Thoracic aorta (tissue), 2 donors: ENCODE data around the gene PRKACB. TPM values are rescaled to one million over a fixed set of nuclear protein-coding genes. Genes with fewer than 3 reads are reported as not detected.

Experiments
- ATAC-seq: fragments of 150-250 bp; one replicate; pipeline ENCODE4 v1.8.0; 2017; ENCODE audit warnings: low read depth; ENCODE audit not compliant: insufficient number of reproducible peaks, low FRiP score
- DNase-seq: peaks from one replicate; pipeline ENCODE4 v3.0.0-alpha.2; 2020; ENCODE audit warnings: low spot score
- H3K27ac ChIP-seq, 2 donors: fragments of 200-600 bp; sonication (generic); 1 replicate in 1 of 2; 2 replicates in 1 of 2; pipeline ENCODE4 v1.5.1; 2016; ENCODE audit warnings: mild to moderate bottlenecking in 2 of 2, moderate library complexity in 2 of 2
- H3K27me3 ChIP-seq: fragments of 200-600 bp; sonication (generic); replicated peaks from 2 replicates; pipeline ENCODE4 v1.6.0; 2016; ENCODE audit warnings: mild to moderate bottlenecking; ENCODE audit not compliant: insufficient read depth
- H3K36me3 ChIP-seq: fragments of 200-600 bp; sonication (generic); one replicate; pipeline ENCODE4 v1.5.1; 2016
- H3K4me1 ChIP-seq, 2 donors: fragments of 200-600 bp; sonication (generic); 1 replicate in 1 of 2; 2 replicates in 1 of 2; pipeline versions ENCODE4 v1.5.1 to v1.6.0; 2016; ENCODE audit warnings: low read depth in 2 of 2, mild to moderate bottlenecking in 1 of 2; ENCODE audit not compliant: control insufficient read depth in 1 of 2
- H3K4me3 ChIP-seq: fragments of 200-600 bp; sonication (generic); 2 replicates; pipeline ENCODE4 v1.5.1; 2016; ENCODE audit warnings: mild to moderate bottlenecking
- H3K9me3 ChIP-seq: fragments of 200-600 bp; sonication (generic); 2 replicates; pipeline ENCODE4 v1.5.1; 2016
- CTCF ChIP-seq: fragments of 200-600 bp; sonication (generic); IDR thresholded peaks from one replicate; pipeline ENCODE4 v1.5.1; 2019; ENCODE audit warnings: antibody characterized with exemption
- total RNA-seq, 2 donors: library from RNA; depleted of rRNA; stranded (reverse); fragments of >200 nt; gene quantifications; one replicate each; pipeline versions ENCODE4 v1.1.0 to v1.2.3, GENCODE V29; 2016

Gene PRKACB
- total RNA-seq, 2 donors from 2014 or later, result 27.3 to 32.2 TPM

DNA sequence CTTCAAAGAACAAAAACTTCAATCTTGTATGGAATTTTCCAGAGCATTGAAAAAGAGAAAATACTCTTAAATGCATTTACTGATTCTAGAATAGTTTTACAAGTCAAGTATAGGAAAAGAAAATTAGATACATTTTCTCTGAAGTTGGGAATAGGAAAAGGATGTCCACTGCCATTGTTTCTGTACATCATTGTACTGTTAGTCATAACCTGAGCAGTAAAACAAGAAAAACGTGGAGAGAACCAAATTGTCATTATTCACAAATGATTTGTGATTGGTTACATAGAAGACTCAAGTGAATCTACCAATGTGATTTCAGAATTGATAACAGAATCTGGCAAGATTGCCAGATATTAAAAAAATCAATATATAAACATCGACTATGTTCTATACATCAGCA lies 27.4 kb downstream of the PRKACB start:
- no peaks in the 10 kb centered on the region for H3K9me3 ChIP-seq
- peaks cover 0 to 15% of the 10 kb centered on the region in 2 donors for H3K4me1 ChIP-seq
- no peak for ATAC-seq
- H3K4me3 ChIP-seq, result no peak overlapping the region
- H3K27ac ChIP-seq, result no peak overlapping the region
- no peaks in the 10 kb centered on the region for H3K36me3 ChIP-seq
- no peaks in the 10 kb centered on the region for H3K27me3 ChIP-seq
- TF ChIP-seq CTCF, result no peak
- no peak for DNase-seq

DNA sequence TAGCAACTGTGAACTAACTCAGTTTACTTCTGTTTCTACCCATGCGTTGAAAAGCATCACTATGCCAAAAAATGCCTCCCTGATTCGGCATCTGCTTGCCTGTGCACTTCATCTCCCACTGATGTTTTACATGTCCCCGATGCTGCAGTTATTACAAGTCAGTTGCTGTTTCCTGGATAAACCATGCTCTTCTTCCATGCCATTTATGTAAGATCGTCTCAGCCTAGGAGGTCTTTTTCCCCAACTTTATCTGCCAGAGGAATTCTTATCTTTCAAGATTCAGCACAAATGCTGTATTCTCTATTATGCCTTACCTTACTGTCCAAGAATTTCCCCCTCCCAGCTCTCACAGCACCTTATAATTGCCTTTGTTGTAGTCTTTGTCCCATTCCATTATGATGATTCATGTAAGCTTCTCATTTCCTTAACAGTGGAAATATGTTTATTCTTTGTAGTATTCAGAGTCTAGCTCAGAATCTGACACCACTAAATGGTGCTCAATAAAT lies 30.0 kb downstream of the PRKACB start:
- Histone ChIP-seq H3K36me3 (no peaks in the 10 kb centered on the region), H3K4me3 (no peak overlapping the region), H3K9me3 (no peaks in the 10 kb centered on the region), H3K27me3 (no peaks in the 10 kb centered on the region), H3K27ac (no peak overlapping the region), H3K4me1 (peaks cover 0 to 27% of the 10 kb centered on the region in 2 donors)
- no peak for TF ChIP-seq CTCF
- ATAC-seq, result no peak
- DNase-seq, result no peak

- Histone ChIP-seq H3K9me3 (no peaks in the 10 kb centered on the region), H3K27ac (no peak overlapping the region), H3K36me3 (peaks cover 4% of the 10 kb centered on the region), H3K4me1 (peaks cover 0 to 13% of the 10 kb centered on the region in 2 donors), H3K4me3 (no peak overlapping the region), H3K27me3 (no peaks in the 10 kb centered on the region)
- no peak for DNase-seq
- no peak for TF ChIP-seq CTCF
- ATAC-seq, result no peak
Observed at GRCh38 chr1:84181350-84182005, 37.4 kb downstream of the PRKACB start.

DNA sequence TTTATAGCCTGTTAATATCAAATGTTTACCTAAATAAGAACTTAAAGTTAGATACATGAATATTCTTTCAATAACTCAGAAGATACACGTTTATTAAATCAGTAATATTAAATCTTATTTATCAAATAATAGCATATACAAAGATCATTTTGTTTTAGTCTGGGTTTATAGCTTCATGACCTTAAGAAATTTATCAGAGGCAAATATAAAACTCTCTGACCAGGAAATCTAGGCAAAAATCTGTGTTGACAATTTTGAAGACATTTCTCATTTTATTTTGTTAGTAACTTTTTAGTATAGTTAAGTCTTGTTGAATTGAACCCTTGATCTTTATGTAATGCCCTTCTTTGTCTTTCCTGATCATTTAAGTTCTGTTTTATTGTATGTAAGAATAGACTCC lies 46.4 kb downstream of the PRKACB start:
- H3K4me1 ChIP-seq, result no peaks in the 10 kb centered on the region
- peaks cover 19% of the 10 kb centered on the region for H3K36me3 ChIP-seq
- ATAC-seq, result no peak
- no peak overlapping the region for H3K4me3 ChIP-seq
- no peaks in the 10 kb centered on the region for H3K9me3 ChIP-seq
- DNase-seq, result no peak
- TF ChIP-seq CTCF, result no peak
- H3K27ac ChIP-seq, result no peak overlapping the region
- no peaks in the 10 kb centered on the region for H3K27me3 ChIP-seq

DNA sequence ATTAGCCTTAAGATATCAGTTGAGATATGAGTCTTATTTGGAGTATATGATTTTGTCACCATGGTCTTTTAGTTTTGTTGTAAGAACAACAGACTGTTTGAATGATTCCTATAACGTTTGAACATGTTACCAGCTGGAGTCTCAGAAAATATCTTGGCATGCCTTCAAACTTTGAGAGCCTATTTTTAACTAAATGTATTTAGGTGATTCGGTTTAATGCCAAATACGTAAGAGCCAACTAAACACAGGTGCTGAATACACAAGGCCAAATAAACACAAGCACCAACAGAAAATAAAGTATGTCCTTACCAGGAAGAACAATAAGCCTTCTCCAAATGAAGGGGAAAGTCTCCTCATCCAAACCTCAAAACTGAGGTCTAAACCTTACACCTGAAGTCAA lies 48.6 kb downstream of the PRKACB start:
- no peak overlapping the region for H3K27ac ChIP-seq
- no peaks in the 10 kb centered on the region for H3K4me1 ChIP-seq
- ATAC-seq (no peak), DNase-seq (no peak)
- H3K36me3 ChIP-seq, result peaks cover 9% of the 10 kb centered on the region
- no peaks in the 10 kb centered on the region for H3K9me3 ChIP-seq
- H3K27me3 ChIP-seq, result no peaks in the 10 kb centered on the region
- H3K4me3 ChIP-seq, result no peak overlapping the region
- no peak for TF ChIP-seq CTCF
